Limb (tissue), 2 donors: ENCODE measurements around the gene LCA5.
A peak's percentile ranks its signal among the peaks of the same experiment; 100 is the strongest.
"Not testable (repeated sequence)": the region's sequence is repeated elsewhere in the genome, so short reads cannot be mapped to it uniquely, and the experiment has no call there.

Experiments used
- DNase-seq, 2 donors: peaks; one replicate each; pipeline ENCODE4 v3.0.0-alpha.2; 2016; ENCODE audit errors: extremely low spot score in 2 of 2

The LCA5 gene

DNA sequence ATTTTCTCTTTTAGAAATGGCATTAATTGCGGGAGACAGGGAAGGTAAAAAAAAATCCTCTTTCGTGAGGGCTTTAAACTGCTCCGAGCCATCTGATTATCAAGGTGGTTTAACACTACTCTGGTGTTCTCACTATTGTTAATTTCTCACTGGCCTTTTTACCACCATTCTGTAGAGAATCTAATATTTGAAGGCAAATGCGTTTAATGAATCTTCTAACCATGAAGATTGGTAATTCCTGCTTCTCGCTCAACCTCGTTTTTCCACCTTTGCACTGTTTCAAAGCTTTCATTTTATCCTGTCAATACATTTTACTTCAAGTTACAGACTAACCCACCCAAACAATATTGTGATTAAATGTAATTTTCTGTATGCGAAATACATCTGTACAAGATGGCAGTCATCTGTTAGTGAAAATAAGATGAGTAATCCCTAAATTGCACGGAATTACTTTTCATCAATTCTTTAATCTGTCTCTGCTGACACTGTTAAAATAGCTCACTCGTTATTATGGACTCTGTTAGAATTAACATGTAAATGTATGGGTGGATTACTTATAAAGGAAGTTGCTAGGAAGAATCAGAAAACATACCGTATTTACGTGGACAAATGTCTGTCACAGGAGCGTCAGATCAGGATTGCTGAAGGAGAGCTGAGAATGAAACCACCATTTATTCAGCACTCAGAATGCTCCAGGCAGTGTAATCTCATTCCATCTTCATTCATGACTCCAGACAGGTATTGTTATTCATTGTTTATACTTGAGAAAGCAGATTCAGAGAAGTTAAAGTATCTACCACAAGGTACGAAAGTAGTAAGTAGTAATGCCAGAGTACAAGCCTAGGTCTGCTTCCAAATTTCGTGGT lies 1.1 kb upstream of the LCA5 start:
- no peak for DNase-seq

DNA sequence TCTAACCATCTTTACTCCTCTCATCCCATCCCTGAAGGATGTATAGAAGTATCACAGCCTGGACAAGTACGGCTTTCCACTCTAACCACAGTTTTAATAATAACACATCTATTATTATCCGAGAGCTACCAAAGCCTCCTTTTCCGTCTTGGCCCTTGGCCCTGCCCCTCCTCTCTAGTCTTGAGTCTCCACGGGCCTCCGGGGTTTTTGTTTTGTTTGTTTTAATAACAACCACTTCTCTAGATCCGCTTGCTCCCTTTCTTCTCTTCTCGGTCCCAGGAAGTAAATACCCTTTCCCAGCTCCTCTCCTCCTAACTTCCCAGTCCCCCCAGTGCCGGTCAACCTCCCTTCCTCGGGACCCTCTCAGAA lies 661 bp downstream of the LCA5 start:
- DNase-seq = peak in 1 of 2 donors; percentile 47

DNA sequence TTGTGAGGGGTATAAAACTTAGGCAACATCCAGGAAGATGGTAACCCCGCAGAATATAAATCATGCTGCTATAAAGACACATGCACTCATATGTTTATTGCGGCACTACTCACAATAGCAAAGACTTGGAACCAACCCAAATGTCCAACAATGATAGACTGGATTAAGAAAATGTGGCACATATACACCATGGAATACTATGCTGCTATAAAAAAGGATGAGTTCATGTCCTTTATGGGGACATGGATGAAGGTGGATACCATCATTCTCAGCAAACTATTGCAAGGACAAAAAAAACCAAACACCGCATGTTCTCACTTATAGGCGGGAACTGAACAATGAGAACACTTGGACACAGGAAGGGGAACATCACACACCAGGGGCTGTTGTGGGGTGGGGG lies 7.7 kb downstream of the LCA5 start:
- DNase-seq = not testable (repeated sequence)

DNA sequence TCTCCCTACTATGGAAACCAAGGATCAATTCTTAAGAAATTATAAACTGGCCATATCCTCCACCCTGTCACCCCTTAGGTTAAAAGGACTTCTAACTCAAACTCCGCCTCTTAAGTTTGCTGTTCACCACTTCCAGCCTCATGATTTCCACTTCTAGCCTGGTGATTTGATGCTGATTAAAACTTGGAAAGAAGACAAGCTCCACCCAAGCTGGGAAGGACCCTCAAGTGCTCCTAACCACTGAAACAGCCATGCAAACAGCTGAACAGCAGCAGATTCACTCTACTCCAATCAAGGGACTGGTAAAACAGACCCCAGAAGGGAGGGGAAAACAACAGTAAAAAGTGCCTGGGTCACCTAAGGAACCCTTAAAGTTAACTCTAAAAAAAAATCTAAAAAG lies 10.3 kb downstream of the LCA5 start:
- no peak for DNase-seq

DNA sequence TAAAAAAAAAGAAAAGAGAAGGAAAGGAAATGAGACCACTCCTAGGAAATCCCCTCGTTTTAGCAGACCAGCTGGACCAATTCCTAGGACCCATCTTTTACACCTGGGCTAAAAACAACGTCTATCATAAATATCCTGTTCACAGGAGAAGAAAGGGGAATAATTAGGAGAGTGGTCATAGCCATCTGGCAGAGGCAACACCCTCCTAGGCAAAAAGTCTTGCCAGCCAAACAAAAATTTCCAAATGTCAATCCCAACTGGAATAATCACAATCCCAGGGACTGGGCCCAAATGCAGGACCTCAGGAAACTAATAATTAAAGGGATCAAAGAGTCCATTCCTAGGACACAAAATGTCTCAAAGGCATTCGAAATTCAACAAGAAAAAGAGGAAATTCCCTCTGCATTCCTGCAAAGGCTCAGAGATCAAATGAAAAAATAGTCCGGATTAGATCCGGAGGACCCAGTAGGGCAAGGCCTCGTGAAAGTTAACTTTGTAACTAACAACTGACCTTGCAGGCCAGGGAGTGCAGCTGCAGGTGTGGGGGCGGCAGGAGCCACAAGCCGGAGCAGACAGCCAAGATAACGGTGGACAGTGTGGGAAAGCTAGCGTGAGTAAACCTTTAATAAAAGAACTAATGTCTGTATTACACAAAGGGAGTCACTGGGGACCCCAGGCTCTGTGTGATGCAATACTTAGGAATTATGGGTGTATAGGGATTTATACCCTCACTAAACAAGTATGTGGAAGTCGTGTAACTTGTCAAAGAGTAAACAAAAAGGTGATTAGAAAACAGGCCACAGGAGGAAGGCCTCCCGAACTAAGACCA lies 11.7 kb downstream of the LCA5 start:
- no peak for DNase-seq

DNA sequence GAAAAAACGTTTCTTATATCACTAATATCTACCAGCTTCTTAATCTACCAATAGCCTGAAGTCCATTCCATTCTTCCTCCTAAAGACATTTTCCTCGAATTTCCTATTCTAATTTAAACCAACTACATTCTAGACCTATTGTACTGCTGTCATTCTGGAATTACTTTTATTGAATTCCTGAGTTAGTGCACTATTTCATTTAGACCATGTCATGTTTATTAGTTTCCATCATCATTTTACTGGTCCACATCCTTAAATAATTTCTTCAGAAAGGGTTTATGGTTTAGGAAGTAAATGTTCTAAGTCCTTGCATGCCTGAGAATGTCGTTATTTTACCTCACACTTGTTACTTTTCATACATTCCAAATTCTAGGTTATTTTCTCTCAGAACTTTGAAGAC lies 13.2 kb downstream of the LCA5 start:
- no peak for DNase-seq

DNA sequence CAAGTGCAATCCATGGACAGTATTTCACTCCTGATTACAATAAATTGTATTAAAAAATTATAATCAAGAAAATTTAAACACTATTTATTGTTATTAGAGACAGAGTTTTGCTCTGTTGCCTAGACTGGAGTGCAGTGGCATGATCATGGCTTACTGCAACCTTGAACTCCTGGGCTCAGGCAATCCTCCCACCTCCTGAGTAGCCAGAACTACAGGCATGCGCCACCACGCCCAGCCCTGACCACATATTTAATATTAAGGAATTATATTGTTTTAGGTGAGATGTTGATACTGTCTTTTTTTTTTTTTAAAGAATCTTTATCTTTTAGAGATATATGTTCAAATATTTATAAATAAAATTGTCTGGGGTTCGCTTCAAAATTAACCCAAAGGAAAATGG lies 14.6 kb downstream of the LCA5 start:
- DNase-seq = no peak

DNA sequence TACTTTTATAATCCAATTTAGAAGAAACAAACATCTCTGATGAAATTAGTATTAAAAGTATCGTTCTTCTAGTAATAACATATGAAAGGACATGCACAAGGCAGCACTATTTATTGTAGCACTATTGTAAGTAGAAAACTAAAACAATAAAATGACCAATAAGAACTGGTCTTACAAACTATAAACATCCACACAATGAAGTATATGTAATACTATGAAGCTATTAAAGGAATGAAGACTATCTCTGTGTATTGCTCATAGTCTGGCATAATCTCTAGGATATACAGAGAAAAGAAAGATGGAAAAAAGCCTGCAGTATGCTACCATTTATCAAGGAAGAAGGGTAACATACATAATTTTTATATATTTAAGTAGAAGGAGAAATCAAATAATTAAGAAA lies 16.7 kb downstream of the LCA5 start:
- no peak for DNase-seq

DNA sequence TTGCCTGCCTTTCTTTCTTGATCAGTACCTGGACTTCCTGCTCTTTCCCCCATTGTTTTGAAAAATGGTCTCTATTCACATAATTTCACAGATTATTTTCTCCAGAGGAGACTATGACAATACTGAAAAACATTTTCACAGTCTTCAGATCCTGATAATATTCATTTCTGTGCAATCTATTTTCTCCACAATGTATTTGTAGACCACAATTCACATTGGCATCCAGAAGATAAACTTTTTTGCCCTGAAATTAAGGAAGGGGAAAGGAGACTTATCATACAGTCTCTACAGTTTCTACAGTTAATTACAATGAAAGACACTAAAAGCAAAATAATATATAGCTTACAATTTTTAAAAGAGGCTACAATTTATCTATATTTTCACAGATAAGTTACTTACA lies 18.4 kb downstream of the LCA5 start:
- DNase-seq = no peak

DNA sequence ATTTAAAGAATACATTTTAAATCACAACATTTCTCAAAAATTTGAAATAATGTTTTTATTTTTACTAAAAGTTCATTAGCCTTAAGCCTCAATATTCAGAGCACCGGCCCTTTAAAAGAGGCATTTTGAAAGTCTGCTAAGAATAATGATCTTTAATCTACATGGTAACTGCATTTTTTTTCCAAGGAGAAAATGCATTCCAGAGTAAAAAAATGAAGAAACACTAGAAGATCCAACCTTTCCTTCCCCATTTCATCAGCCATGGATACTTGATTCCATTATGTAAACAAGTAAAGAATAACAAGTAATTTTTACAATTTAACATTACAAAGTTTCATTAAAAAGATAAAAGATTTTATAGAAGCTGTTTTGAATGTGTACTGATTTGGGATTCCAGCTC lies 21.8 kb downstream of the LCA5 start:
- DNase-seq = no peak

DNA sequence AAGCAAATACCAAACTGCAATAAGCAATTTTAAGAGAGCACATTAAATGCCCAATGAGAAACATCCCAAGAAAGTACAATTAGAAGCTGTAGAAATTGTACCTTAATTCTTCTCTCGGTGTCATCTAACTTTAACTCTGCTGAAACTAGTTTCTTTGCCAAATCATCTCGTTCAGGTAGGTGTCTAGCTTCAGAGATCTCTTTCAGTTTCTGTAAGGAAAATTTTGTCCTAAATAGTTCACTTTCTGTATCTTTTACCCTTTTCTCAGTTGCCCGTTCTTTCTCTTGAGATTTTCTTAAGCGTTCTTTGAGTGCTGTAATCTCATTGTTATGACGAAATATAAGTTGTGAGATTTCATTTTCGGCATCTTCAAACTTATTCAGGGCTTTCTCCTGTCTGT lies 24.1 kb downstream of the LCA5 start:
- no peak for DNase-seq

DNA sequence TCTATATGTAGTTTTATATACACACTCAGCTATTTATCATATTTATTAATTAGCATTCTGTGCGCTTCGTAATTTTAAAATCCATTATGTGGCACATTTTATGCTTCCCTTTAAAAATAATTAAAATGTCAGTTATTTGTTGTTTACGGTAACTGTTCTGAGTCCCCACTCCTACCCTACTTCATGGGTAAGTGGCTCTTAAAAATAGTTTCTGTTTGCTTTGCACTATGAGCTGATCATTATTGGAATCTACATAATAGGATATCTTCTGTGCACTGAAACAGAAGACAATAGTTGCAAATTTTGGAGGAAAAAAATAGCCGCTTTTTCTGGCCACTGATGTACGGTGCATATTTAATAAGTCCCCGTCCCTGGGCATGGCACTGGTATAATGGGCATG lies 25.2 kb downstream of the LCA5 start:
- no peak for DNase-seq

DNA sequence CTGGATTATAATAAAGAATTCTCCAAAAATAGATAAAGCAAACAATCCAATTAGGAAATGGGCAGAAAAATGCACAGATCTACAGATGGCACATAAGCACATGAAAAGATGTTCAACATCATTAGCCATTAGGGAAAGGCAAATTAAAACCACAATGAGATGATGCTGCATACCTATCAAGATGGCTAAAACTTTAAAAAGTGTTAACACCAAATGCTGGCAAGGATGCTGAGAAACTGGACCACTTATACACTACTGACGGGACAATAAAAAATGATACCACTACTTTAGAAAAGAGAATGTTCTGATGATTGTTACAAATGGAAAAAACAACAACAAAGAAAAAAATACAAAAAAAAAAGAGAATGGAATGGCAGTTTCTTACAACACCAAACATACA lies 26.5 kb downstream of the LCA5 start:
- DNase-seq = no peak

DNA sequence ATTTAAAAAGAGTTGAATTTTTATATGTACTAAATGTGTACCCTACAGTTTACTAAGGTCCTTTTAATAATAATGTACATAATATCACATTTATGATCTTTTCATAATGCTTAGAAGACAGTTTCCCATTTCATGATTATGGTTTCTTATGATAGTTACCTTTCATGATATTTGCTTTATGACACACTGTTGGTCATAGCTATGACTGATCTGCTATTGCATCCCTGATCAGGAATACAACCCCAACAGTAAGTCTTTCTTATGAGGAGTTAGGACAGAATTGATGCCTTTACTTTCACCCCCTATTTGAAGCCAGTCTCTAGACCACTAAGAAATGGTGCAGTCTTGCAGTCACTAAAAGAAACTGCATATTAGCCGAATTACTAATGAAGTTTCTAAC lies 31.0 kb downstream of the LCA5 start:
- no peak for DNase-seq

DNA sequence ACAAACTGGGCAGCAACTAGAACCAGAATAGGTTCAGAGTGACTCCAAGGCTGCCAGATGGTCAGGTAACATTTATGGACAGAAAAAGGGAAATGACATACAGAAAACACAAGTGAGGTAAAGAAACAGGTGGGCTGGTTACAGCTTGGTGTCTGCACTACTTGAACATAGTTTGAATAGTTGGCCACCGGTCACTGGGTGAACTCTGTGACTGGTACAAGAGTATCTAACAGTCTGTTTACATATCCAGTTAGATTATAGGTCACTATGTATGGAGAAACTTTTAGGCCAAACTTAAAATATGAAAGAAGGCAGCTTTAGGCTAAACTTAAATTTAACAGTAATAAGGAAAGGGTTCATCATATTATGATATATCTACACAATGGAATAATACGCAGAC lies 32.9 kb downstream of the LCA5 start:
- no peak for DNase-seq

DNA sequence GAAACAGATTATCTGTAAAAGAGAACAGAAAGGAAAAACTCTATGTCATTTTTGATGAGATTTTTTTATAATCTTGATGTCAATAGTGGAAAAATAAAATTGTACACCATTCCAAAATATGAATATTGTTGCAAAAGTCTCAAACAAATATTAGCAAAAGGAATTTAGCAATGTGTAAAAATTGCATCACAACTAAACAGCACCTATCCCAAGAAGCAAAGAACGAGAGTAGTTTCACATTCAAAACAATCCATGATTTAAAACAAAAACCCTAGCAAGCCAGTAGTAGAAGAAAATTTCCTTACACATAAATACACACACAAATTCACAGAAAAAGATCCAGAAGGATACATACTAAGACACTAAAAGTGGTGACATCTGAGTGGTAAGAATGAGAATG lies 38.4 kb downstream of the LCA5 start:
- no peak for DNase-seq

DNA sequence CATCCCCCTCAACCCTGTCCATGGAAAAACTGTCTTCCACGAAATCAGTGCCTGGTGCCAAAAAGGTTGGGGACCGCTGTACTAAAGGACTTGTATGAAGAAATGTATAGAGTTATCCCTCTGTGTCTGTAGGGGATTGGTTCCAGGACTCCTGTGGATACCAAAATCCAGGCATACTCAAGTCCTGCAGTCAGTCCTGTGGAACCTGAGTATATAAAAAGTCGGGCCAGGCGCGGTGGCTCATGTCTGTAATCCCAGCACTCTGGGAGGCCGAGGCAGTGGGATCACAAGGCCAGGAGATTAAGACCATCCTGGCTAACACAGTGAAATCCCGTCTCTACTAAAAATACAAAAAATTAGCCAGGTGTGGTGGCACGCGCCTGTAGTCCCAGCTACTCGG lies 42.0 kb downstream of the LCA5 start:
- DNase-seq = no peak

DNA sequence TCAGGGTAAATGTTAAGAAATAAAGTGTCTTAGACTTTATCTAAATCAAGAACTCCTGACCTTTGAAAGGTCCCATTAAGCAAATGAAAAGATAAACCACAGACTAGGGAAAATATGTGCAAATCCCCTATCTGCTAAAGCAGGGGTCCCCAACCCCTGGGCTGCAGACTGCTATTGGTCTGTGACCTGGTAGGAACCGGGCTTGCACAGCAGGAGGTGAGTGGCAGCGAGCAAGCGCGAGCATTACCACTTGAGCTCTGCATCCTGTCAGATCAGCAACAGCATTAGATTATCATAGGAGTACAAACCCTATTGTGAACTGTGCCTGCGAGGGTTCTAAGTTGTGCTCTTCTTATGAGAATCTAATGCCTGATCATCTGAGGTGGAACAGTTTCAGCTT lies 42.4 kb downstream of the LCA5 start:
- no peak for DNase-seq

DNA sequence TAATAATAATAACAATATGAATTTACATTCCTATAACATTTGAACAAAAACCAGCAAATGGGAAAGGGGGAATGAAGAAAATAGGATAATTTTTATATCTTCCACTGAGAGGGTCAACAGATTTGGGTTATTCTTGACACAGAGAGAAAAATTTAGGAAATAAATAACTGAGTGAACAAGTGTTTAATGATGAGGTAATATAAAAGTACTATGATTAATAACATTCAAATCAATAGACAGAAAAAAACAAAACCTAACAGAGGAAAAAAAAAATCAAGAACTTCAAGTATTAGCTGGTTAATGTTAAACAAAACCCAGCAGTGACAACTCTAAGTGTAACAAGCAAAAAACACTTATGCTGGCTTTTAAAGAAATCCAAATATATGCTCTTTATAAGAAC lies 66.5 kb downstream of the LCA5 start:
- DNase-seq = no peak

DNA sequence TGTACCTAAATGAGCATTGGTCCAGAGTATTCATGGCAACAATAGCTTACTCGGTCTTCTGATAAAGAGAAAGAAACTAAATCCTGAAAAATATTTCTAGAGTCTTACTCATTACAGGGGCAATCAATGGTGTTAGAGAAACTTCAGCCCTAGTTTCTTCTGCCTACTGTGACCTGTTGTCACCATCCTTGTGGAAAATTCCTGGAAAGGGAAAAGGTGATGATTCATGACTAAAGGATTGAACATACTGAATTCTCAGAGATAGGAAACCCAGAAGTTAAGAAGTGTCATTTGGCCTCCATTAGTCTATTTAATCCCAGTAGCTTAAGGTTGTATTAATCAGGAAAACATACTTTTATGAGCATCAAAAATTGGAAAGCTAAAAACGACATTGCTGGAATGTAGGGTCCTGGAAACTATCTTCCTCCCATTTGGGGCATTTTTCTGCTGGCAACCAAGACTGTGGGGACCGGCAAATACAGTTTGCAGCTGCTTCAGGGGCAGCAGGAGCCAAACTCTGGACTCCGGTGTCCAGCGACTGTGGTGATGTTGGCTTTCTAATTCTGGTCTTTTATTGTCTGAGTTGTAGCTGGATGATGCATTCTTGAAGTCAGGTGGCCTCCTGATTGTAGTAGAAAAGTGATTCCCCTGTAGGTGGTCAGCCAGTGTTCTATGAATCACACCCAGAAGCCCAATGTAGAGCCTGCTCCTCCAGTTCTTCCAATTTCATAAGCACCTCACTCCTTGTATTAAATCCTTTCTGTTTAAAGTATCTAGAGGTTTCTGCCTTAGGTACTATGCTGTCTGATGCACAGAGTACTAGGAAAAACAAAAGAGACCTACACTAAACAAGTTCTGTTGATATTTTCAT lies 67.6 kb downstream of the LCA5 start:
- DNase-seq = no peak

DNA sequence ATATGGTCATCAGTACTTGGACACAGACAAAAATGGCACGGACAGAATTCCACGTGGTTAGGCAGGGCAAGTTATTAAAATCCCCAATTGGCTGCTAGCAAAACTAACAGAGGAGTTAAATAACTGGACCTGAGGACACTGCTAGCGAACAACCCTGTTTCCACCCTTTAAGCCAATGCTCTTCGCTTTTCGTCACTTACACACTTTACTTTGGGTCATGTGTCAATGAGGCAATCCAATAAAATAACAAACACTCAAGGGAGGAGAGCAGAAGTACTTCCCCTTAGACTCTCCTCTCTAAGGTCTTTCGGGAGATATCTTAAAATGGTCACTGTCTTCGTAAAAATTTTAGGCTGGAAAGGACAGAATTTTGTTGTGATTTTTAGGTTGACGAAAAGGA lies 68.6 kb downstream of the LCA5 start:
- no peak for DNase-seq

DNA sequence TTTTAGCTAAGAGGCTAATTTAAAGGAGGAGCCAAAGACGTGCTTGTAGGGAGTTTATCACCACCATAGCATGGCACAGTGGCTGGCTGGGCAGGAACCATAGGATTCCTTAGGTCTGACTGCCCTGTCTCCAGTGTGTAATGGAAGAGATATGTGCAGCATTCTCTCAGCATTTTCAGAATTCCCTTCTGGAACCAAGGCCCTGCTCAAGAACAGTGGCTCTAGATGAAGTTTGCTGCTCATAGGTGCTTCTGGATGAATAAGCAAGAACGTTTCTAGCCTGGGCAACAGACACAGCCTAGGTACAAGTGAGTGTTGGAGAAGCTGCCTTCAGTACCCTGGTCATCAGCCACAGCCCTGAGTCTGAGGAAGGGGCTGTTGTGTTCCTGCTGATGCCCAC lies 69.1 kb downstream of the LCA5 start:
- no peak for DNase-seq
